ENCODE data around the gene CCDC148.

CCDC148 gene

GRCh38 chr2:158486970-158487325 lies 30.4 kb upstream of the CCDC148 start:
- 0 out of 2 replicates have a peak, but pooled peaks cover 4% of the 10 kb centered on the region for H4K20me1 ChIP-seq (ENCODE audit: control insufficient read depth, insufficient read depth, low read depth, low read length)
- no peaks in the 10 kb centered on the region for H3F3A ChIP-seq (ENCODE audit: control insufficient read depth, insufficient read depth)
- no peak overlapping the region for H3K4me2 ChIP-seq (ENCODE audit: low read length)
- H3K4me1 ChIP-seq (ENCODE audit: control insufficient read depth, low read length): peaks cover 25% of the 10 kb centered on the region
- H3K27ac ChIP-seq (ENCODE audit: low read depth, low read length): no peak overlapping the region
- H3K9me2 ChIP-seq (replicated peaks; ENCODE audit: control insufficient read depth, low read length): no peaks in the 10 kb centered on the region
- peaks cover 87% of the 10 kb centered on the region for H3K79me2 ChIP-seq (ENCODE audit: control insufficient read depth, low read length)
- H3K9me3 ChIP-seq (ENCODE audit: control insufficient read depth, insufficient read depth, low read length): no peaks in the 10 kb centered on the region
- no peaks in the 10 kb centered on the region for H3K27me3 ChIP-seq (ENCODE audit: control insufficient read depth, low read length)
- H3K36me3 ChIP-seq (ENCODE audit: control insufficient read depth, low read length): no peaks in the 10 kb centered on the region
- no peak overlapping the region for H3K4me3 ChIP-seq (ENCODE audit: low read length)
- TF ChIP-seq CTCF (IDR thresholded peaks at IDR 0.05; ENCODE audit: low read depth, low read length, poor library complexity, severe bottlenecking) (no peak), EZH2phosphoT487 (IDR thresholded peaks at IDR 0.05; ENCODE audit: borderline replicate concordance, low read length) (no peak)

- peaks cover 25% of the 10 kb centered on the region for H3K4me1 ChIP-seq (ENCODE audit: control insufficient read depth, low read length)
Observed at GRCh38 chr2:158486150-158486969, 29.8 kb upstream of the CCDC148 start.

GRCh38 chr2:158484892-158485556 lies 28.5 kb upstream of the CCDC148 start:
- H3K27ac ChIP-seq (ENCODE audit: low read depth, low read length): no peak overlapping the region
- H3K9me2 ChIP-seq (replicated peaks; ENCODE audit: control insufficient read depth, low read length): no peaks in the 10 kb centered on the region
- no peak overlapping the region for H3K4me3 ChIP-seq (ENCODE audit: low read length)
- H4K20me1 ChIP-seq (ENCODE audit: control insufficient read depth, insufficient read depth, low read depth, low read length): 0 out of 2 replicates have a peak, but pooled peaks cover 4% of the 10 kb centered on the region
- peaks cover 73% of the 10 kb centered on the region for H3K79me2 ChIP-seq (ENCODE audit: control insufficient read depth, low read length)
- no peaks in the 10 kb centered on the region for H3F3A ChIP-seq (ENCODE audit: control insufficient read depth, insufficient read depth)
- no peaks in the 10 kb centered on the region for H3K27me3 ChIP-seq (ENCODE audit: control insufficient read depth, low read length)
- no peaks in the 10 kb centered on the region for H3K9me3 ChIP-seq (ENCODE audit: control insufficient read depth, insufficient read depth, low read length)
- no peak for TF ChIP-seq CTCF (IDR thresholded peaks at IDR 0.05; ENCODE audit: low read depth, low read length, poor library complexity, severe bottlenecking)
- H3K4me2 ChIP-seq (ENCODE audit: low read length): no peak overlapping the region
- H3K36me3 ChIP-seq (ENCODE audit: control insufficient read depth, low read length): no peaks in the 10 kb centered on the region
- peaks cover 25% of the 10 kb centered on the region for H3K4me1 ChIP-seq (ENCODE audit: control insufficient read depth, low read length)

More at GRCh38 chr2:158486150-158486969, 29.8 kb upstream of the CCDC148 start:
- Histone ChIP-seq H3K27ac (ENCODE audit: low read depth, low read length) (no peak overlapping the region), H3K79me2 (ENCODE audit: control insufficient read depth, low read length) (peaks cover 84% of the 10 kb centered on the region), H3F3A (ENCODE audit: control insufficient read depth, insufficient read depth) (no peaks in the 10 kb centered on the region), H3K4me2 (ENCODE audit: low read length) (no peak overlapping the region), H3K9me2 (replicated peaks; ENCODE audit: control insufficient read depth, low read length) (no peaks in the 10 kb centered on the region), H3K27me3 (ENCODE audit: control insufficient read depth, low read length) (no peaks in the 10 kb centered on the region), H3K4me3 (ENCODE audit: low read length) (no peak overlapping the region), H4K20me1 (ENCODE audit: control insufficient read depth, insufficient read depth, low read depth, low read length) (0 out of 2 replicates have a peak, but pooled peaks cover 4% of the 10 kb centered on the region), H3K36me3 (ENCODE audit: control insufficient read depth, low read length) (no peaks in the 10 kb centered on the region), H3K9me3 (ENCODE audit: control insufficient read depth, insufficient read depth, low read length) (no peaks in the 10 kb centered on the region)
- no peak for TF ChIP-seq EZH2phosphoT487 (IDR thresholded peaks at IDR 0.05; ENCODE audit: borderline replicate concordance, low read length)
- TF ChIP-seq CTCF (IDR thresholded peaks at IDR 0.05; ENCODE audit: low read depth, low read length, poor library complexity, severe bottlenecking): no peak
